ENCODE measurements around the gene DNAH2.

DNAH2 gene

GRCh38 chr17:7882629-7883028 is 165.1 kb downstream of the DNAH2 start:
- H3K4me3 ChIP-seq (ENCODE audit: low read depth, low read length) = no peak overlapping the region
- TF ChIP-seq CTCF (IDR thresholded peaks at IDR 0.05; ENCODE audit: low read depth, low read length, missing control alignments) = no peak
- no peak for DNase-seq (ENCODE audit: low read depth)
